Kidney glomerular epithelial cell (primary cell): Measurements from ENCODE around the gene HDAC2.

Experiments
- DNase-seq: peaks from one replicate; lab custom pipeline; 2025; lab: John Stamatoyannopoulos, UW

Gene HDAC2

DNA sequence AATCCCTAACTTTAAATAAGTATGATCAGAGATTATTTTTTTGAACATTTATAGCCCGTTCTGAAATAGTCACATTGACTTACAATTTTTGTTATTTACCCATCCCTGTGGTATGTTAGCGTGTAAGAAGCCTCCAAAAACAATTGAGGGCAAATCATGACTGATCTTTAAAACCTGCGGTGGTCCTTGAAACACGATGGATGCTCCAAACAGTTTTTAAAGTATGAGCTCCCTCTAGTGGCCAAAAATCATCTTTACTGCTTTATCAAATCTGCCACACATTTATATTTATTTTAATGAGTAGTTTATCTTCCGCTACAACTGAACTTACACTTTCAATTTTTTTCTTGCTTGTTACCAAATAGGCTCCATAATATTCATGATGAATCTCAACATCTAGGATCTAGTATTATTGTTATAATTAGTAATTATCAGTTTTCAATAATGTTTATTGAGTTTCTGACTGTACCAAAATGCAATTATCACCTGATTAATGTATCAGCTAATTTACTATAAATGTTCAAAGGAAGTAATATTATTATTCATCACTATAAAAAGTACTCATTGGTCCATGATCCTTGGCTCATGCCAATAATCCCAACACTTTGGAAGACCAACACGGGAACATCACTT lies 61.6 kb downstream of the HDAC2 start:
- peak; percentile 66 for DNase-seq

DNA sequence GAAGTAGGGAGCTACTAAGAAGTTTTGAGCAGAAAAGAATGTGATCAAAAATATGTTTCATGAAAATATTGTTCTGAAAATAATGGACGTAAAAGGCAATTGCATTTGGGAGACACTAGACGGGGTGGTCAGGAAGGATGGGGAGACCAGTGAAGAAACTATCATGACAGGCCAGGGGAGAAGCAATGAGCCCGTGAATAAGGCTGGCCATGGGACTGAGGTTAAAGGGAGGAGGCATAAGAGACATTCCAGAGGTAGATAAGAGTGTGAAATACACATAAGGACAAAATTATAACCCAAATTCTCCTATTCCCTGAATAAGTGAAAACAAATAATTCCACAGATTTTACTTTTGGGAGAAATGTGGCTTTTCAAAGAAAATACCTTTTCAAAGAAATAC lies 62.1 kb downstream of the HDAC2 start:
- peak; percentile 28 for DNase-seq

GRCh38 chr6:113907102-113907815 lies 63.7 kb downstream of the HDAC2 start:
- no peak for DNase-seq

- DNase-seq: no peak
Measured at GRCh38 chr6:113903666-113904330, 67.2 kb downstream of the HDAC2 start.

DNA sequence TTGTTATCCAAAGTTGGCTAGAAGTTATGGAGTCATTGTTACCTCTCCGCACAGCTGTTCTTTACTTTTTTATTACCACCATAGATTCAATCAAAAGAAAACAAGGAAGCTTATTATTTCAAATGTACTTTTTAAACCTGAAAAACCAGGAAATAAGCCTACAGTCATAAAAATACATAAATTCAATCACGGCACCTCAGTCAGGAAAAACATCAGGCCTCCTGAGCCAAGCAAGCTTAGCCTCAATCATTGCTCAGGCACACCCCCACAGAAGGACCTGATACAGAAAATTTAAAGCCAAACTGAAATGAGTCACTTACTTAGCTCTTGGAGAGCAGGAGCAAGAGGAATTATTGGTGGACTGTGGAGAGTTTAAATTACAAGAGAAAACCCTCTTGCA lies 69.5 kb downstream of the HDAC2 start:
- no peak for DNase-seq

- no peak for DNase-seq
Measured at GRCh38 chr6:113894712-113895674, 76.0 kb downstream of the HDAC2 start.

DNA sequence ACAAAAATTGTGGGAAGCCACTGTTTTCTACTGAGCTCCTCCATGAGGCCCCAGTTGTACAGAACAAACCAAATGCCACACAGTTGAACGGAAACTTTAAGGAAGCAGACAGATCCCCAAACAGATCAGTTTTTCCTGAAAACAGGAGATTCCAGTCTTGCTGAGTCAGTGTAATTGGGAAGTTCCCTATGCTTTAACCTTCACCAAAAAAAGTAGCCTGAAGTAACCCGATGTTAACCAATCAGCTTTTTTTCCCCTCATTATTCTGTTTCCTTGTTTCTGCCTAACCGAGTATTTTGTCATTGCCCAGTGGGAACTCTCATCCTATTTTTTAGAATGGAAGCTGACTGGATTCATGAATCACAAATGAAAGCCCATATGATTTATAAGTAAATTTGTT lies 77.1 kb downstream of the HDAC2 start:
- no peak for DNase-seq

DNA sequence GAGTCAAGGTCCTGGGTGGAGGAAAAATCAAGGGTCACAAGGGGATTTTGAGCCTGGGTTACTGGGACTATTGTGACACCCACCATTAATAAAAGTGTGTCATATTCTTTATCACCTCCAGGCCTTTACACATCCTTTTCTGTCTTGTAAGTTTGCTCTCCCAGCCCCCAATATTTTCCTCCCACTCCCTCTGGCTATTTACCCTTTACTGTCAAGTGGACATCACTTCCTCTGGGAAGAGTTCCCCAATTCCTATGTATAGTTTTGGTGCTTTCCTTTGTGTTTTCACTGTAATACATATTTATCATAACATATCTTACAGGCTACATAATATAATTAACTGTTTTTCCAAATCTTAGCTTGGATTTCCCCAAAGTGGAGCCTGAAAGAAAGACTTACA lies 77.5 kb downstream of the HDAC2 start:
- DNase-seq: no peak

GRCh38 chr6:113888956-113889630 lies 81.9 kb downstream of the HDAC2 start:
- DNase-seq: no peak

DNA sequence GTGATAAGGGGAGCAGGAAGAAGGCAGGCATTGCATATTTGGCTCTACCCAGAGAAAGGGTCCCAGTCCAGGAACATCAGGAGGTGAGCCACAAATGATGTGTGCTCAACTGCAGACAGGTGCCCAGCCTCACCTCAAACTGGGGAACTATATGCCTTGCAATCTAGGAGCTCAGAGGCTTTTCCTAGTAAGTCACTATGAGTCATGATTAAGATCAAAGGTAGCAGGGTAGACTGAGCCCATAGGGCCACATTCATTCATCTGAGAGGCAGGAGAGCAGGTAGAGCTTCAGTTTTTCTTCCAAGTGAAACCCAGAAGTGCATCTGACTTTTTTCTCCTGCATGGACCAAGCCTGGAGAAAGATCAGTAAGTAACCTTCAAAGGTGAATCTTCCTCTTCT lies 82.5 kb downstream of the HDAC2 start:
- no peak for DNase-seq

DNA sequence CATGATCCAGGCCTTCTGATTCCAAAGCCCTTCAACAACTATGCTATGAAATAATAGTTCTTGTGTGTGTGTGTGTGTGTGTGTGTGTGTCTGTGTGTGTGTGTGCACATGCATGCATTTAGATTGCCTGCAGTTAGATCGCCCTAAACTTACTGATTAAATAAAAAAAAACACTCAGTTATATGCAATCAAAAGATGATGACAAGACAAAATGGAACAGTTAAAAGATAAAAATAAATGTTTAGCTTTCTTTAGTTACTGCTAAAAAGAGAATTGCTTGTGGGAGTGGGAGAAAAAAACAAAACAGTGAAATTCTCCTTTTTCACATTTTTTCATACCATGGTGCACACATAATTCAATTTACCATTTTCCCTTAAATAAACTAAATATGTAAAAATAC lies 84.4 kb downstream of the HDAC2 start:
- DNase-seq: no peak

GRCh38 chr6:113884011-113884410 lies 86.9 kb downstream of the HDAC2 start:
- no peak for DNase-seq
